MM.1S (cell line): ENCODE data around the gene KRTAP10-5.

Experiments
- DNase-seq: peaks from one replicate; pipeline ENCODE4 v3.0.0-alpha.2; 2015
- H2AFZ ChIP-seq: fragments of 300-600 bp; sonication (generic); 2 replicates; pipeline ENCODE4 v1.6.0; 2016; ENCODE audit warnings: antibody characterized with exemption, low read length
- H3F3A ChIP-seq: fragments of 300-600 bp; sonication (generic); 2 replicates; pipeline ENCODE4 v1.6.1; 2016; ENCODE audit warnings: mild to moderate bottlenecking, antibody characterized with exemption, low read length, moderate library complexity, mixed read lengths; ENCODE audit not compliant: insufficient read depth
- H3K27ac ChIP-seq: fragments of 300-600 bp; sonication (generic); 2 replicates; pipeline ENCODE4 v1.5.1; 2016; ENCODE audit warnings: mild to moderate bottlenecking, low read length
- H3K27me3 ChIP-seq: fragments of 300-600 bp; sonication (generic); replicated peaks from 2 replicates; pipeline ENCODE4 v1.6.0; 2016; ENCODE audit warnings: low read length; ENCODE audit not compliant: insufficient read depth
- H3K36me3 ChIP-seq: fragments of 300-600 bp; sonication (generic); replicated peaks from 2 replicates; pipeline ENCODE4 v1.6.1; 2016; ENCODE audit warnings: mild to moderate bottlenecking, low read length, mixed read lengths; ENCODE audit not compliant: insufficient read depth
- H3K4me1 ChIP-seq: fragments of 300-600 bp; sonication (generic); 2 replicates; pipeline ENCODE4 v1.6.1; 2016; ENCODE audit warnings: low read length, mixed read lengths
- H3K4me2 ChIP-seq: fragments of 300-600 bp; sonication (generic); 2 replicates; pipeline ENCODE4 v1.6.0; 2016; ENCODE audit warnings: low read depth, low read length
- H3K4me3 ChIP-seq: fragments of 300-600 bp; sonication (generic); 2 replicates; pipeline ENCODE4 v1.5.1; 2016; ENCODE audit warnings: low read length, mixed read lengths
- H3K79me2 ChIP-seq: fragments of 300-600 bp; sonication (generic); 2 replicates; pipeline ENCODE4 v1.6.1; 2016; ENCODE audit warnings: mixed run types, low read length, mixed read lengths
- H3K9ac ChIP-seq: fragments of 300-600 bp; sonication (generic); 2 replicates; pipeline ENCODE4 v1.6.1; 2016; ENCODE audit warnings: low read length, mixed read lengths
- H3K9me2 ChIP-seq: fragments of 300-600 bp; sonication (generic); replicated peaks from 2 replicates; pipeline ENCODE4 v1.6.1; 2016; ENCODE audit warnings: mild to moderate bottlenecking, low read length, mixed read lengths; ENCODE audit not compliant: insufficient read depth
- H3K9me3 ChIP-seq: fragments of 300-600 bp; sonication (generic); replicated peaks from 2 replicates; pipeline ENCODE4 v1.6.1; 2016; ENCODE audit warnings: mild to moderate bottlenecking, low read length, mixed read lengths; ENCODE audit not compliant: insufficient read depth
- H4K20me1 ChIP-seq: fragments of 300-600 bp; sonication (generic); 2 replicates; pipeline ENCODE4 v1.6.1; 2016; ENCODE audit warnings: mild to moderate bottlenecking, low read length, moderate library complexity, mixed read lengths; ENCODE audit not compliant: insufficient read depth
- CTCF ChIP-seq: fragments of 300-600 bp; sonication (generic); IDR thresholded peaks from 2 replicates; pipeline ENCODE4 v1.5.1; 2016; ENCODE audit warnings: antibody characterized with exemption, low read length, mixed read lengths
- EZH2 ChIP-seq: fragments of 300-600 bp; sonication (generic); optimal IDR thresholded peaks from 2 replicates; pipeline ENCODE3; 2017; ENCODE audit warnings: low read depth, mild to moderate bottlenecking, antibody characterized with exemption, low read length, mixed read lengths
- EZH2phosphoT487 ChIP-seq: fragments of 300-600 bp; sonication (generic); IDR thresholded peaks from 2 replicates; pipeline ENCODE4 v1.6.1; 2018; ENCODE audit warnings: antibody characterized with exemption, low read length

KRTAP10-5 gene

GRCh38 chr21:44579056-44579832 is 1.2 kb downstream of the KRTAP10-5 start:
- Histone ChIP-seq H3K4me1 (no peaks in the 10 kb centered on the region), H3K27ac (no peak overlapping the region), H3K36me3 (no peaks in the 10 kb centered on the region), H3K9me2 (no peaks in the 10 kb centered on the region), H4K20me1 (no peaks in the 10 kb centered on the region), H2AFZ (no peak overlapping the region), H3K4me2 (no peak overlapping the region), H3K9me3 (no peaks in the 10 kb centered on the region), H3K27me3 (peaks cover 100% of the 10 kb centered on the region), H3K9ac (no peak overlapping the region), H3F3A (no peaks in the 10 kb centered on the region), H3K4me3 (no peak overlapping the region), H3K79me2 (no peaks in the 10 kb centered on the region)
- no peak for DNase-seq
- TF ChIP-seq CTCF (no peak), EZH2 (no peak), EZH2phosphoT487 (no peak)

GRCh38 chr21:44578371-44579055 is 1.9 kb downstream of the KRTAP10-5 start:
- Histone ChIP-seq H3K79me2 (no peaks in the 10 kb centered on the region), H3K27ac (no peak overlapping the region), H2AFZ (no peak overlapping the region), H3F3A (no peaks in the 10 kb centered on the region), H3K4me1 (no peaks in the 10 kb centered on the region), H3K9me3 (no peaks in the 10 kb centered on the region), H3K9ac (no peak overlapping the region), H3K4me3 (no peak overlapping the region), H3K27me3 (peaks cover 94% of the 10 kb centered on the region), H3K36me3 (no peaks in the 10 kb centered on the region), H4K20me1 (no peaks in the 10 kb centered on the region), H3K9me2 (no peaks in the 10 kb centered on the region), H3K4me2 (no peak overlapping the region)
- DNase-seq: no peak
- TF ChIP-seq EZH2 (no peak), CTCF (no peak), EZH2phosphoT487 (no peak)

- Histone ChIP-seq H3K4me3 (no peak overlapping the region), H4K20me1 (no peaks in the 10 kb centered on the region), H3K27ac (no peak overlapping the region), H2AFZ (no peak overlapping the region), H3K36me3 (no peaks in the 10 kb centered on the region), H3F3A (no peaks in the 10 kb centered on the region), H3K4me1 (no peaks in the 10 kb centered on the region), H3K9me3 (no peaks in the 10 kb centered on the region), H3K4me2 (no peak overlapping the region), H3K9ac (no peak overlapping the region), H3K79me2 (no peaks in the 10 kb centered on the region), H3K27me3 (peaks cover 94% of the 10 kb centered on the region), H3K9me2 (no peaks in the 10 kb centered on the region)
- no peak for DNase-seq
- TF ChIP-seq EZH2 (no peak), EZH2phosphoT487 (no peak), CTCF (no peak)
Measured at GRCh38 chr21:44576025-44576420, 4.4 kb downstream of the KRTAP10-5 start.
